ENCODE data around the gene RNU5D-1.
"Not testable (repeated sequence)": the region's sequence is repeated elsewhere in the genome, so short reads cannot be mapped to it uniquely, and the experiment has no call there.

The RNU5D-1 gene

DNA sequence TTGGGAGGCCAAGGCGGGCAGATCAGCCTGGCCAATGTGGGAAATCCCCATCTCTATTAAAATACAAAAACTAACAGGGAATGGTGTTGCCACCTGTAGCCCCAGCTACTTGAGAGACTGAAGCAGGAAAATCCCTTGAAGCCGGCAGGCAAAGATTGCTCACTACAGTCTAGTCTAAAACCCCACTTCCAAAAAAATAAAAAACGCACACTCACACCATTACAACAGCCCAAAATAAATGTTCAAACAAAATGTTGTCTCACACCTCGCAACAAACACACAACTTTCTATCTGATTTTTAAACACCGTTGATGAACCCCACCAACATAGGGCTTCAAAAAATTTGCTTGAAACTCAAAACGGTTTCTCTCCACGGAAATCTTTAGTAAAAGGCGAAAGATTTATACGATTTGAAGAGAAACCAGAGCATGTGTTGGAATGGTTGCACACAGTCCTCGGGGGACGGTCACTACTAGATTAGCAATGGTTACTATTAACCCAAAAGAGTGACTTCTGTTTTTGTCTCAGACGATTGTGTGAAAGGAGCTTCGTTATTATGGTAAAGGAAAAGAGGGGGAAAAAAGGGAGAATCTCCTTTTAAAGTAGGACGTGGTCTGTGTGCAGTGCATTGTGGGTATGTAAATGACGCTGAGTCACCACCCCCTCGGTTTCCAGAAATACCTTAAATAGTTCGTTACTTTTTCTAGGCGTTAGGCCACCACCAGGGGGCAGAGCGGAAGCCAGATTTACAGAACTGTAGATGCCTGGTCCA is at the start of gene RNU5D-1:
TSS of gene RNU5D-1 (minus strand) at position 430 of the 772 bp plus-strand sequence.
- peak; percentile 97 for DNase-seq

DNA sequence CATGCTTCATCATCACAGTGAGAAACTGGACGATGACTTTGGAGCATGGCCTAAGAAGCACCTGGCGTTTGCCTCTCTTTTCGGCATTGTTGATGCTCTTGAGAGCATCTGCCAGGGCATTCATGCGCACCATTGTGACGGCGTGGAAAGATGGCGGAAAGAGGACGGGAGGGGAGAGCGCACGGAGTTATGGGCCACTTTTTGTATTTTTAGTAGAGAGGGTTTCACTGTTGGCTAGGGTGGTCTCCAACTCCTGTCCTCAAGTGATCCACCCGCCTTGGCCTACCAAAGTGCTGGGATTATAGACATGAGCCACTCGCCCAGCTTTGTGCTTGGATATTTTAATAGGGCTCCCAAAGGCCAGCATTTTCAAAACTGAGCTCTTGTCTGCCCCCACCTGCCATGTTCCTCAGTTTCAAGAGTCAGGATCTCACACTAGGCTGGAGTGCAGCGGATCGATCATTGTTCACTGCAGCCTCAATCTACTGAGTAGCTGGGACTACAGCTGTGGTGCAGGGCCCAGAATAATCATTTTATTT is 49.7 kb upstream of the RNU5D-1 start:
- DNase-seq: no peak

DNA sequence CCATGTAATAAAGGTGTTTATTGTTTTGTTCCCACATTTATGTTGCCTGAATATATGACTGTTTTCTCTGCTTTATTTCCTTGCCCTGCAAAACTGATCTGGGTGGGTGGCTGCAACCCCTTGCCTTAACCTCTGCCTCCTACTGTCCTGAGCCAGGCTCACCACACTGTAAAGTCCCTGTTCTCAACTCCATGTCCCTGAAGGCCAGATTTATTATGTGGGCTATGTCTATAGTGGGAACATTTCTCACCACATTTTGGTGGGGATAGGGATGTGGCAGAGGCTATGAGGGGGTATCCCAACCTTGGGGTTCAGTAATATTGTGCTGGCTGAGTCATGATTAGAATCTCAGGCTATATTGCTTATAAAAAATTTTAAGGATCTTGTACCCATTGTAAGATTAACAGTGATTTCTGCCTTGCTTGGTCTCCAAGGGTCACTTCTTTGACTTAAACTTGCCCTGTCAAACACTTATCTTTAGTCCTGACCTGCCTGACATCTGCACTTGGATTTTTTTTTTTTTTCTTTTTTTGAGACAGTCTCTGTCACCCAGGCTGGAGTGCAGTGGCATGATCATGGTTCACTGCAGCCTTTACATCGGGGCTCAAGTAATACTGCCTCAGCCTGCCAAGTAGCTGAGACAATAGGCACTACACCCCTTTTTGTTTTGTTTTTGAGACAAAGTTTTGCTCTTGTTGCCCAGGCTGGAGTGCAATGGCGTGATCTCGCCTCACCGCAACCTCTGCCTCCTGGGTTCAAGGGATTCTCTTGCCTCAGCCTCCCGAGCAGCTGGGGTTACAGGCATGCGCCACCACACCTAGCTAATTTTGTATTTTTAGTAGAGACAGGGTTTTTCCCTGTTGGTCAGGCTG is 48.0 kb upstream of the RNU5D-1 start:
- no peak for DNase-seq

DNA sequence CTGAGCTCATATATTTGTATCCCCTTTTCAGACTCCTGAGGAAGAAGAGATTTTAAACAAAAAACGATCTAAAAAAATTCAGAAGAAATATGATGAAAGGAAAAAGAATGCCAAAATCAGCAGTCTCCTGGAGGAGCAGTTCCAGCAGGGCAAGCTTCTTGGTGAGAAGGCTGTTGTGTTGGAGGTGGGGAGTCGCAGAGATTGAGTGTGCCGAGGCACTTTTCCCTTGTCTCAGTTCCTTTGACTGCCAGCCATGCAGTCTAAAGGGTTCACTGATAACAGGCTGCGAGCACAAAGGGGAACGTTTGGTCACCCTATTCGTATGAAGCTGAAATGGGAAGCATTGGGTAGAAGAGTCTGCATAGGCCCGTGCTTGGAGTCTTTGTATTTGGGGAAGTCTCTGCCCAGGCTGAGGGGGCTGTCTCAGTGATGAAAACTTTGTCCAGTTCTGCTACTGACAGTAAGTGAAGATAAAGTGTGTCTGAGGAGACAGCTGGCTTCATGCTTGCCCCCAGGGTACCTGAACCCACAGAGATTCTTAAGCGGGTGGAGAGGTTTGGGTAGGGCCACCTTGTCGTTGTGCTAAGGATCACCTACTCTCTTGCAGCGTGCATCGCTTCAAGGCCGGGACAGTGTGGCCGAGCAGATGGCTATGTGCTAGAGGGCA is 47.1 kb upstream of the RNU5D-1 start:
- DNase-seq: no peak

DNA sequence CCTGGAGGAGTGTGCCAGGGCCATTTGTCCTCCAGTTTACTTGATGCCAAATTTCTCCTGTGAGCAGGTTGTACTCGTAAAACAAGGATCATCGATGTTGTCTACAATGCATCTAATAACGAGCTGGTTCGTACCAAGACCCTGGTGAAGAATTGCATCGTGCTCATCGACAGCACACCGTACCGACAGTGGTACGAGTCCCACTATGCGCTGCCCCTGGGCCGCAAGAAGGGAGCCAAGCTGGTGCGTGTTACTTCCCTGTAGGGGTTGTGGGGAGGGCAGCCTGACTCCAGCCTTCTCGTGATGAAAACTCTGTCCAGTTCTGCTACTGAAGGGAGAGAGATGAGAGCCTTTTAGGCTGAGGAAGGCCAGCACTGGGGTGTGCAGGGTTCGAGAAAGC is 46.6 kb upstream of the RNU5D-1 start:
- no peak for DNase-seq

DNA sequence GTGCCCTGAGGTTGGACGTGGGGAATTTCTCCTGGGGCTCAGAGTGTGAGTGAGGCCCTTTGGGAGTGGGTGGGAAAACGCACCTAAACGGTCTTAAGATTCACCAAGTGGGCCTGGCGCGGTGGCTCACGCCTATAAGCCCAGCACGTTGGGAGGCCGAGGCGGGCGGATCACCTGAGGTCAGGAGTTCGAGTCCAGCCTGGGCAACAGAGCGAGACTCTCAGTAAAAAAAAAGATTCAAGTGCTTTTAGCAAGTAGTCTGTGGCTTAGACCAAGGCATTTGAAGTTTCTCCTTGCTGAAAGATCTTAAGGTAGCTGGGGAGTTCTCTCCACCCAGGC is 45.7 kb upstream of the RNU5D-1 start:
- no peak for DNase-seq

DNA sequence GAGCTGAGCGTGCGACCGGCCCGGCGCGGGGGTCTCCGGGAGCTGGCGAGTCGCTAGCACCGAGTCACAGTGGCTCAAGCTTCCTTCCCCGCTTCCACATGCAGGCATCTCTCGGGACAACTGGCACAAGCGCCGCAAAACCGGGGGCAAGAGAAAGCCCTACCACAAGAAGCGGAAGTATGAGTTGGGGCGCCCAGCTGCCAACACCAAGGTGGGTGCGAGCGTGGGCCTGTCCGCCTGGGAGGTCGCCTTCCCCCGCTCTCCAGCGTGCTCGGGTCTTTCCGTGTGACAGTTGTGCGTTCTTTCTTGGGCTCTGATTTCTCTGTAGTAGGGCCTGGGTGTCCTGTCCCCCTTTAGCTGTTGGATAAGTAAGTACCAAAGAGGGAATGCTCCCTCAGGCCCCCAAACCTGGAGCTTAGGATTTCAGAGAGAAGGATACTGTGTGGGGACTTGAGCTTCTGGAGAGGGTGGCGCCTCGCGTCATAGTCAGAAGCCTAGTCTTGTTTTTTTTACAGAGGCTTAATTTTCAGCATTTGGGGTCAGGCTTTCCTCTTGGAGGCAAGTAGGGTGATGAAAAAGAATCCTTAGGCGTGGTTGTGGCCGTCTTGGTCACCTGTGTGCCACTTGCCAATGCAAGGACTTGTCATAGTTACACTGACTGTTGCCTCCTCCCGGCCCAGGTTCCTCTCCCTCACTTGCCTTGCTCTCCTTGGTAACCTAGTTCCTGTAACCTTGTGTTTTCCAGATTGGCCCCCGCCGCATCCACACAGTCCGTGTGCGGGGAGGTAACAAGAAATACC is 45.2 kb upstream of the RNU5D-1 start:
- no peak for DNase-seq

DNA sequence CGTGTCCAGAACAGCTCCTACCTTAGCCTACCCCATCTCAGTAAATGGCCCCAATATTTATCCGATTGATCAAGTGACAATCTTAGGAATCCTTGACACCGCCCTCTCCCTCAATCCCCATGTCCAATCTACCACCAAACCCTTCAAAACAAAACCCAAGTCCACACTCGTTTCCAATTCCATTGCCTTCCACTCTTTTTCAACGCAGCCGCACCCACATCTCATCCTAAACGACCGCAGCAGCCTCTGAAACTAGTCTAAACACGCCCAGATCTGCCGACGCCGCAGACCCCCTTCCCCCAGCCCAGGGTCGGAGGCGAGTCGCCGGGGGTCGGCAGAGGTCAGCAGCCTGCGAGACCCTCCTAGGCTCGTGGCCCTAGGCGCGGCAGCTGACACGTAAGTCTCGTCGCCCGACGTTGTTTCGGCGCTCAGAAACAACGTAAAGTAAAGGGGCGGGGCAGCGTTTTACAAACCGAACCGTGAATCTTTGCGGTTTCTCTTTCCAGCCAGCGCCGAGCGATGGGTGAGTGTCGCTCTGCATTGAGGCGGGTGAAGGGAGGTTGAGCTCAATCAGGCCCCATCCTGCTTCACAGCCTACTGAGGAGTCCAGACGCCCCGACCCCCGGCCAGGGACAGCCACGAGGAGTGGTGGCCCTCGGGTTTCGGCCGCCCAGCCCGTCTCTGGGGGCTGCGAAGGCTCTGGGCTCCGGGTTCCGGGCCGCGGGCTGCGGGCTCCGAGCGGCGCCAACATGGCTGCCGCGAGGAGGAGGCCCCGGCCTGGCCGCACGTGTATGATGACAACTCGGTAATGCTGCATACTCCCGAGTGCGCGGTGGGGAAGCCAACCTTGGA is 44.3 kb upstream of the RNU5D-1 start, which contains the start of gene RPS8:
TSS of gene RPS8 (plus strand) at position 463 of the 852 bp plus-strand sequence. CDS start at position 520, 57 bp downstream.
- DNase-seq: peak; percentile 94

DNA sequence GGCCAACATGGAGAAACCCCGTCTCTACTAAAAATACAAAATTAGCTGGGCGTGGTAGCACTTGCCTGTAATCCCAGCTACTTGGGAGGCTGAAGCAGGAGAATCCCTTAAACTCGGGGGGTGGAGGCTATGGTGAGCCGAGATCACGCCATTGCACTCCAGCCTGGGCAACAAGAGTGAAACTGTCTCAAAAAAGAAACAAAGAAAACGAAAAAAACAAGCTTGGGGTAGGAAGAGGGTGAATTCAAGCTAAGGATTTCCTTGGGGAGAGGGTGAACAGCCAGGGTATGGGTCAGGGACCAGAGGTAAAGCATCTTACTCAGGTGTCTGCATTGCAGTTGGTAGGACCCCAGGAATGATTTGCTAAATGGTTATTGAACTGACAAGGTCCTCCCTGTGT is 35.5 kb upstream of the RNU5D-1 start:
- not testable (repeated sequence) for DNase-seq

DNA sequence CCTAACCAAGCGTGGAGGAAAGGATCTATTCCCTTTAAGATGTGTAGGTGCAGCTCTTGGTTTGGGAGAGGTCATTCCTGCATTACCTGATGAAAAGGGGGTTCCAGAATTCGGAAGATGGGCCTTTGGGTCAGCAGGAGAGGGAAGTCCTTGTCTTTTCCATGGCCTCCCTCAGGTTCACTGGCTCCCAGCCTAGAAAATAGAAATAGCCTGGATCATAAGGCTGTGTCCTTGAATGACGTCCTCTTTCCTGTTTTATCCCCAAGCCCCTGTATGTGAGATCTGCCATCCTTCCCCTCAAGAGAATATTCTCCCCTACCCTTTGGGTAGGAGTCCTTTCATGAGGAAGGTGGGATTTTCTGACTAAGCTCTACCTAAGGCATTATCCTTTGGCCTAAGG is 29.9 kb upstream of the RNU5D-1 start:
- DNase-seq: no peak

DNA sequence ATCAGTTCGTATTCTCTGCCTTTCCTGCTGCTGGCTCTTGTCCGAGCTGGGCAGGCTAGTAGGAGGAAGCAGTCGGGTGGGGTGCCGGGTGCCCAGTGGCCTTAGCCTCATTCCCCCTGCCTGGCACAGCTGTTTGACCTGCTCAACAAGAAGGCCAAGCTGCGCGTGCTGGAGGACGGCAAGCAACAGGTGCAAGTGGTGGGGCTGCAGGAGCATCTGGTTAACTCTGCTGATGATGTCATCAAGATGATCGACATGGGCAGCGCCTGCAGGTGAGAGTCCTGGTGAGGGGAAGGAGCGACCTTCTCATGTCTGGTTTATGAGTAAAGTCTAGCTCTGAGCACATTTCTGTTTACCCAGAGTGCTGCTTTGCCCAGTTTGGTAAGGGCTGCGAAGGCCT is 28.1 kb upstream of the RNU5D-1 start:
- no peak for DNase-seq

DNA sequence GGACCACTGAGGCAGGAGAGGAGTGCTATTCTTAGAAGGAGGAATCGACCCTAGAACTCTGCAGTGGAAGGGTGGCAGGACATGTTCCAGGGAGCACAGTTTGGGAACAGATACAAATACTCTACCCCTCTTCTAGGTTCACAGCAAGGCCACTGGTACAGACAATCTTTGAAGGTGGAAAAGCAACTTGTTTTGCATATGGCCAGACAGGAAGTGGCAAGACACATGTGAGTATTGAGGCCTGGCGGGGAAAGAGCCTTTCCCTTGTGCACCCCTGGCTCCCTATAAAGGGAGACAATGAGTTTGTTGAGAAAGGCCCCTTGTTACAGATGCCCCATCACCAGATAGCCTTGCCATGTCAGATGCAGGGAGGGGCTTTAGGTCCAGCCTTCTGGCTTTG is 26.4 kb upstream of the RNU5D-1 start:
- DNase-seq: no peak

DNA sequence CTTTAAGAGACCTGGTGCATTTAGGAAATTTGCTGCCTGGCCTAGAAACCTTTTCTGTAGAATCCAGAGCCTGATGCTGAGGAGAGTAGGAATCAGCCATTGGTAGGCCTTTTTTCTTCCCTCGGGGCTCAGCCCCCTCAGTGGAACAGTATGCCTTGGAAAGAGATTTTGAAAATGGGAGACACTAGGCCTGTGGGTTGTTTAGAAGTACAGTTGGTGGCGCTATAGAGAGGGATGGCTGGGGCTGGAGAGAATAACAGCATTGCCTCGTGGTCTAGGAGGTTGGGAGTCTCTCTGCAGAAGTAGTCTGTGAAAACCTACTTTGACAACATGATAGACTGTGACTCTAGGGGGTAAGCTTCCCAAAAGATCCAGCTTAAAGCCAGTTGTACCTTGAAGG is 16.9 kb upstream of the RNU5D-1 start:
- no peak for DNase-seq

DNA sequence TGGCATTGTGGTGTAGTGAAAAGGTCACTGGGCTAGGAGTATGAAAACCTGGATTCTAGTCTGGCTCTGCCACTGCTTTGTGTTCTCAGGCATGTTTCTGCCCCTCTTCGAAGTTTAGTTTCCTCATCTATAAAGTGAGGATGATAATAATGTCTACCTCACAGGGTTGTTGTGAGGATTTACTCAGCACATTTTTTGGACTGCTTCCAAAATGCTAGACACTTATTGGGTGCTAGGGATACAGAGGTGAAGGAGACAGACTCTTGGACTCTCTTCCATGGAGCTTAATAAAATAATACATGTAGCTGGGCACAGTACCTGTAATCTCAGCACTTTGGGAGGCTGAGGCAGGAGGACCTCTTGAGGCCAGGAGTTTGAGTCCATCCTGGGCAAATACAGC is 12.2 kb upstream of the RNU5D-1 start:
- peak; percentile 27 for DNase-seq

DNA sequence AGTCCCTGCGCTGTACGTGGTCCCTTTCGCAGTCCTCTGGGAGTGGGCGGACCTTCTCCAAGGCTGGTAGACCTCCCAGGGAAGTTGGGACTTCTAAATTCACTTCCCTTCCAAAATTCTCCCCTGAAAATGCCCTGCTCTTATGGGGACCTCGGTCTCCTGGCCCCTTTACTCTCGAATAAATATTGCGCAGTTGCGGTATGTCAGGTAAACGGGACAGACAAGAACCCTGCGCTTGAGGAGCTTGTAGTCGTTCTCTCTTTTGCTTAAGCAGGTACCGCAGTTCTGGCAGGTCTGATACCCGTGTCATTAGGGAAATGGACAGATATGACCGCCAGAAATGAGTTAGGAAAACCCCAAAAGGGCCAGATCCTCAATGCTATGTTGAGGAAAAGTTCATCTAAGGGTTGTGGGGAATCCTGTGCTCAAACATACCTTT is 9.2 kb upstream of the RNU5D-1 start:
- no peak for DNase-seq

DNA sequence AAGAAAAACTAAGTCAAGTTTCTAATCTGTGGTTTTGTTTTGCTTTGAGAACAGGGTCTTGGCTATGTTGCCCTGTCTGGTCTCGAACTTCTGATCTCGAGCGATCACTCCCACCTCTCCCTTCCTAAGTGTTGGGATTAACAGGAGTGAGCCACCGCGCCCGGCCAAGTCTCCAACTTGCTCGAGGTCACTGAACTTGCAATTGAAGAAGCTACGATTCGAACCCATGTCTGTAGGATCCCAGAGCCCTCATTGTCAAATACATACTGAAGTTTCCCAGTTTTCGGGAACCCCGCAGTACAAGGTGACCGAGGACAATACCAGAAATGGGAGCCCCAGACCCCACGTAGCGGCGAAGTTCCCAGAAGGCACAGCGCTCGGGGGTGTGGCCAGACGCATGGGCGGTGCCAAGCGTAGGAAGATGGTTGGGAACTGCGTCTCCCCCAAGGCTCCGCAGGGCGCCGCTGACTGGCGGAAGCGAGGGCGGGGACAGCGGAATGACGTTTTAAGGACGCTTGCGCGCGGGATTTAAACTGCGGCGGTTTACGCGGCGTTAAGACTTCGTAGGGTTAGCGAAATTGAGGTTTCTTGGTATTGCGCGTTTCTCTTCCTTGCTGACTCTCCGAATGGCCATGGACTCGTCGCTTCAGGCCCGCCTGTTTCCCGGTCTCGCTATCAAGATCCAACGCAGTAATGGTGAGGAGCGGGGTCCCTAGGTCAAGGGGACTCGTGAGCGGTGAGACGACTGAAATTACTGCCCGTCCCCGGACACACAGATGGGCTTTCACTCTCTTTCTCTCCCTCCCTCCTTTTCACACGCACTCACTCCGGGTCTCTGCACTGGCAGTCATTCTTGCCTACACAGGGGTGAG is 8.6 kb upstream of the RNU5D-1 start, which contains the start of gene KIF2C:
TSS of gene KIF2C (plus strand) at position 531 of the 872 bp plus-strand sequence. CDS start at position 627, 96 bp downstream.
- peak; percentile 98 for DNase-seq

DNA sequence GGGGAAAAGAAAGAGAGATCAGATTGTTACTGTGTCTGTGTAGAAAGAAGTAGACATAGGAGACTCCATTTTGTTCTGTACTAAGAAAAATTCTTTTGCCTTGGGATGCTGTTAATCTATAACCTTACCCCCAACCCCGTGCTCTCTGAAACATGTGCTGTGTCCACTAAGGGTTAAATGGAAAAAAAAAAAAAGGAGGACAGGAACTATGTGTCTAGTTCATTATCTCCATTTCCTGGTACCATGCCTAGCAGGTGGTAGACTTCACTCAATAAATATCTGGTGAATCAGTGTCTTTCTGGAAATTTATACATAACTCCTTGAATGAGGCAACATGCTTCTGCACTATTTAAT is 8.0 kb upstream of the RNU5D-1 start:
- not testable (repeated sequence) for DNase-seq

DNA sequence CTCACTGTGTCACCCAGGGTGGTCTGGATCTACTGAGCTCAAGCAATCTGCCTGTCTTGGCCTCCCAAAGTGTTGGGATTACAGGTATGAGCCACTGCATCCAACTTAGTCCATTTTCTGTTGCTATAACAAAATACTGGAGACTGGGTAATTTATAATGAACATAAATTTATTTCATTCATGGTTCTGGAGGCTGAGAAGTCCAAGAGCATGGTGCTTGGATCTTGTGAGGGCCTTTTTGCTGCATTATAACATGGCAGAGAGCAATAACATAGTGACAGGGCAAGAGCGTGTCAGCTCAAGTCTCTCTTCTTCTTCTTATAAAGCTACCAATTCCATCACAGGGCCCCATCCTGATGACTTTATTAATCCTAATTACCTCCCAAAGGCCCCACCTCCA is 5.0 kb upstream of the RNU5D-1 start:
- DNase-seq: no peak

DNA sequence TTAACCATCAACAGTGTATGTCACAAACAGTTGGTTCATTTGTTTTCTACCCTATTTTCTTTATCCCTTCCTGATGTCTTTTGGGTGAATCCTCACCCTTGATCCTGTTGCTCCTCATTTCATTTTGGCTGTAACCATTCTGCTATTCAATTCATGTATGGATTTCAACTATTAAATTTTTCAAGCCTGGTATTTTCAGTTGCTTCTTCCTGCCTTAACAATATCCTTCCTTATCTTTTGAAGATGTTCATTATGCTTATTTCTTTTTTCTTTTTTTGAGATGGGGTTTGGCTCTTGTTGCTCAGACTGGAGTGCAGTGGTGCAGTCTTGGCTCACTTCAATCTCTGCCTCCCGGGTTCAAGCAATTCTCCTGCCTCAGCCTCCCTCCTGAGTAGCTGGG is 2.8 kb upstream of the RNU5D-1 start:
- DNase-seq: no peak

DNA sequence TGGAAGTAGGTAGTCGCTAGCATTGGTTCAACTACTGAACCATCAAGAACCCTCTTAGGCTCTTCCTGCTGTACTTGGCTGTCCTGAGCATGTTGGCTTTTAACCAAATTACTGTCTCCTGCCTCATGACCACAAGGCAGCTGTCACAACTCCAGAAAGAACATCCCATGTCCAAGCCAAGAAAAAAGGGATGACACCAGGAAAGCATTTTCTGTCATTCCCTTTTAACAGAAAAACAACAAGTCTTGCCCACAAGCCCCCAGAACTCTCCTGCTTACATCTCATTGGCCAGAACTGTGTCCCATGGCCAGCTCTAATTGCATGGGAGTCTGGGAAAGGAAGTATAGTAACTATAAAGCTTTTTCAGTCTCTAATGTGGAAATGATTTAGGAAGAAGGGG is 2.4 kb upstream of the RNU5D-1 start:
- DNase-seq: peak; percentile 77
